Measurements from ENCODE around the gene SPDEF. TPM values are rescaled to one million over a fixed set of nuclear protein-coding genes. Genes with fewer than 3 reads are reported as not detected.

SPDEF gene
- total and polyA plus RNA-seq, 8 donors, result 0.93 to 6.0 (median 1.8) TPM

DNA sequence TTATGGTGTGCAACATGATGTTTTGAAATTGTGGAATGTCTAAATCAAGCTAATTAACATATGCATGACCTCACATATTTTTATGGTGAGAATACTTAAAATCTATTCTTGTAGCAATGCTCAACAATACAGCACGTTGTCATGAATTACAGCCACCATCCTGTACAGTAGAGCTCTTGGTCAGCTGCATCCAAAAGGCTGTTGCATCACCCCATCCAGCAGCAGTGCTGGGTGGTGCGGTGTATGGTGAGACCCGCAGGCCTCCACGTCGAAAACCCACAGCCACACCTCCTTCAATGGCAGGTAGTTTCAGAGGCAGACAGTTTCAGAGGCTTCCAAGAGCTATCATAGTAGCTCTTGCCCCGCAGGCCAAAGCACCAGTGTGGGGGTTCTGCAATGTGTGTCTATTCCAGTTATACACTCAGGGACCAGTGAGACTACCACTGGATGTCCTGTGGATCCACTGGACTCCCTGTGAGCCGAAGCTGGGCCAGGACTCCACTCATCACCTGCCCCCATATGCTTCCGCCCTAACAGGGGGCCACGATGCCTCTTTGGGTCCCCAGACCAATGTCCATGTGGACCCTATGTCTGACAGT, 66.8 kb downstream of the SPDEF start:
- no peaks in the 10 kb centered on the region for H3K9me3 ChIP-seq
- no peaks in the 10 kb centered on the region for H3K27me3 ChIP-seq
- H3K36me3 ChIP-seq, result no peaks in the 10 kb centered on the region
- TF ChIP-seq, protein P1, sequence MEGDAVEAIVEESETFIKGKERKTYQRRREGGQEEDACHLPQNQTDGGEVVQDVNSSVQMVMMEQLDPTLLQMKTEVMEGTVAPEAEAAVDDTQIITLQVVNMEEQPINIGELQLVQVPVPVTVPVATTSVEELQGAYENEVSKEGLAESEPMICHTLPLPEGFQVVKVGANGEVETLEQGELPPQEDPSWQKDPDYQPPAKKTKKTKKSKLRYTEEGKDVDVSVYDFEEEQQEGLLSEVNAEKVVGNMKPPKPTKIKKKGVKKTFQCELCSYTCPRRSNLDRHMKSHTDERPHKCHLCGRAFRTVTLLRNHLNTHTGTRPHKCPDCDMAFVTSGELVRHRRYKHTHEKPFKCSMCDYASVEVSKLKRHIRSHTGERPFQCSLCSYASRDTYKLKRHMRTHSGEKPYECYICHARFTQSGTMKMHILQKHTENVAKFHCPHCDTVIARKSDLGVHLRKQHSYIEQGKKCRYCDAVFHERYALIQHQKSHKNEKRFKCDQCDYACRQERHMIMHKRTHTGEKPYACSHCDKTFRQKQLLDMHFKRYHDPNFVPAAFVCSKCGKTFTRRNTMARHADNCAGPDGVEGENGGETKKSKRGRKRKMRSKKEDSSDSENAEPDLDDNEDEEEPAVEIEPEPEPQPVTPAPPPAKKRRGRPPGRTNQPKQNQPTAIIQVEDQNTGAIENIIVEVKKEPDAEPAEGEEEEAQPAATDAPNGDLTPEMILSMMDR (IDR thresholded peaks at IDR 0.05), result no peak
- ATAC-seq (no peak), DNase-seq (no peak)
- no peaks in the 10 kb centered on the region for H3K4me1 ChIP-seq
- H3K27ac ChIP-seq, result no peak overlapping the region
- no peak overlapping the region for H3K4me3 ChIP-seq
- intact Hi-C loops (cut with DNase I), result no loop called here

Other genes starting within 250 kb of the SPDEF start
- gene NUDT3, start 163.7 kb downstream of the SPDEF start, total RNA-seq, result 10 to 100 TPM; 21.1 to 27.9 TPM
- 10 to 100 TPM; 10.5 to 17.7 (median 13.4) TPM for gene NUDT3, start 163.7 kb downstream of the SPDEF start, polyA plus RNA-seq (ENCODE audit: insufficient read length in 6 of 6)
- gene RPS10, start 130.3 kb downstream of the SPDEF start, total RNA-seq, result 1,000 to 10,000 TPM; 1,031 to 1,089 TPM
- 1,000 to 10,000 TPM; 1,569 to 1,686 (median 1,635) TPM for gene RPS10, start 130.3 kb downstream of the SPDEF start, polyA plus RNA-seq (ENCODE audit: insufficient read length in 6 of 6)
- under 1 TPM in 1 of 2 donors, not detected in 1; 0.09 TPM for gene PACSIN1, start 90.3 kb downstream of the SPDEF start, total RNA-seq
- under 1 TPM; 0.13 to 0.51 (median 0.27) TPM for gene PACSIN1, start 90.3 kb downstream of the SPDEF start, polyA plus RNA-seq (ENCODE audit: insufficient read length in 6 of 6)
- gene ILRUN, start 140.4 kb upstream of the SPDEF start, total RNA-seq, result 10 to 100 TPM; 75.9 to 82.9 TPM
- gene ILRUN, start 140.4 kb upstream of the SPDEF start, polyA plus RNA-seq (ENCODE audit: insufficient read length in 6 of 6), result 10 to 100 TPM; 43.7 to 52.8 (median 46.7) TPM
- 10 to 100 TPM; 64.1 to 75.0 TPM for gene SNRPC, start 201.2 kb upstream of the SPDEF start, total RNA-seq
- gene SNRPC, start 201.2 kb upstream of the SPDEF start, polyA plus RNA-seq (ENCODE audit: insufficient read length in 6 of 6), result 100 to 1,000 TPM; 104 to 134 (median 118) TPM
- gene BLTP3A, start 235.8 kb upstream of the SPDEF start, total RNA-seq, result 10 to 100 TPM; 17.1 to 21.8 TPM
- 10 to 100 TPM; 12.2 to 13.7 (median 12.7) TPM for gene BLTP3A, start 235.8 kb upstream of the SPDEF start, polyA plus RNA-seq (ENCODE audit: insufficient read length in 6 of 6)